ENCODE results near the gene HOTAIR.
A peak's percentile ranks its signal among the peaks of the same experiment; 100 is the strongest.

HOTAIR gene

GRCh38 chr12:53974084-53975063, at the start of gene HOTAIR:
HOTAIR (minus strand) TSS chr12:53974954.
- no peak for DNase-seq (ENCODE audit: low spot score)

GRCh38 chr12:54024127-54024526, 49.4 kb upstream of the HOTAIR start:
- DNase-seq (ENCODE audit: low spot score): no peak

GRCh38 chr12:54022960-54023884, 48.5 kb upstream of the HOTAIR start:
- no peak for DNase-seq (ENCODE audit: low spot score)

GRCh38 chr12:54021432-54022013, 46.8 kb upstream of the HOTAIR start:
- DNase-seq (ENCODE audit: low spot score): no peak

GRCh38 chr12:54020591-54021405, 46.0 kb upstream of the HOTAIR start:
- DNase-seq (ENCODE audit: low spot score): no peak

GRCh38 chr12:54019924-54020590, 45.3 kb upstream of the HOTAIR start:
- no peak for DNase-seq (ENCODE audit: low spot score)

- no peak for DNase-seq (ENCODE audit: low spot score)
Measured at GRCh38 chr12:54019091-54019811, 44.5 kb upstream of the HOTAIR start.

GRCh38 chr12:54018468-54018984, 43.8 kb upstream of the HOTAIR start:
- no peak for DNase-seq (ENCODE audit: low spot score)

- peak; percentile 76 for DNase-seq (ENCODE audit: low spot score)
Measured at GRCh38 chr12:54017878-54018467, 43.2 kb upstream of the HOTAIR start.

GRCh38 chr12:54017027-54017788, 42.5 kb upstream of the HOTAIR start:
- no peak for DNase-seq (ENCODE audit: low spot score)

- no peak for DNase-seq (ENCODE audit: low spot score)
Measured at GRCh38 chr12:54016478-54016964, 41.8 kb upstream of the HOTAIR start.

GRCh38 chr12:54016051-54016450, 41.3 kb upstream of the HOTAIR start:
- no peak for DNase-seq (ENCODE audit: low spot score)

- DNase-seq (ENCODE audit: low spot score): no peak
Measured at GRCh38 chr12:54015018-54015931, 40.5 kb upstream of the HOTAIR start.

- DNase-seq (ENCODE audit: low spot score): no peak
Measured at GRCh38 chr12:54014377-54015017, 39.7 kb upstream of the HOTAIR start.

- no peak for DNase-seq (ENCODE audit: low spot score)
Measured at GRCh38 chr12:54012631-54013409, 38.1 kb upstream of the HOTAIR start.
